RWPE2 (cell line): Measurements from ENCODE around the gene ARID3A.
A peak's percentile ranks its signal among the peaks of the same experiment; 100 is the strongest.

Experiments
- ATAC-seq: fragments of 200-7000 bp; cut with Tn5 transposase; 3 replicates; pipeline ENCODE4 v1.9.1; 2021; ENCODE audit warnings: low read depth
- DNase-seq: peaks from one replicate; pipeline ENCODE4 v3.0.0-alpha.2; 2020; ENCODE audit warnings: low spot score
- H3K27ac ChIP-seq: fragments of 450-650 bp; 2 replicates; pipeline ENCODE4 v1.5.1; 2017; ENCODE audit warnings: mild to moderate bottlenecking; ENCODE audit not compliant: poor library complexity, severe bottlenecking
- H3K27me3 ChIP-seq: fragments of 250-450 bp; sonication (Bioruptor Pico); 2 replicates; pipeline ENCODE4 v1.5.1; 2021; ENCODE audit warnings: mild to moderate bottlenecking, moderate library complexity; ENCODE audit not compliant: insufficient read depth, poor library complexity, severe bottlenecking
- H3K36me3 ChIP-seq: fragments of 250-450 bp; sonication (Bioruptor Pico); 2 replicates; pipeline ENCODE4 v1.5.1; 2020; ENCODE audit warnings: low read depth, mild to moderate bottlenecking, moderate library complexity
- H3K4me1 ChIP-seq: fragments of 250-450 bp; sonication (Bioruptor Pico); 2 replicates; pipeline ENCODE4 v1.5.1; 2021; ENCODE audit warnings: mild to moderate bottlenecking, moderate library complexity; ENCODE audit not compliant: insufficient read depth, poor library complexity, severe bottlenecking
- H3K4me3 ChIP-seq: fragments of 250-450 bp; sonication (Bioruptor Pico); 2 replicates; pipeline ENCODE4 v1.5.1; 2021; ENCODE audit warnings: mild to moderate bottlenecking, moderate library complexity; ENCODE audit not compliant: severe bottlenecking
- H3K9me3 ChIP-seq: fragments of 250-450 bp; sonication (Bioruptor Pico); 2 replicates; pipeline ENCODE4 v1.5.1; 2021; ENCODE audit warnings: mild to moderate bottlenecking, moderate library complexity; ENCODE audit not compliant: severe bottlenecking
- CTCF ChIP-seq: fragments of 450-650 bp; IDR thresholded peaks from one replicate; pipeline ENCODE4 v1.5.1; 2017; ENCODE audit warnings: mild to moderate bottlenecking, moderate library complexity; ENCODE audit not compliant: poor library complexity, severe bottlenecking

The ARID3A gene

GRCh38 chr19:907183-907853, 18.5 kb upstream of the ARID3A start:
- H3K27ac ChIP-seq: no peak overlapping the region
- H3K27me3 ChIP-seq: no peaks in the 10 kb centered on the region
- ATAC-seq (no peak), DNase-seq (no peak)
- H3K9me3 ChIP-seq: no peaks in the 10 kb centered on the region
- TF ChIP-seq CTCF: no peak
- peaks cover 10% of the 10 kb centered on the region for H3K4me1 ChIP-seq
- no peak overlapping the region for H3K4me3 ChIP-seq
- peaks cover 27% of the 10 kb centered on the region for H3K36me3 ChIP-seq

- H3K4me1 ChIP-seq: peaks cover 10% of the 10 kb centered on the region
- no peak for DNase-seq
- H3K27ac ChIP-seq: peak overlapping the region; percentile 69
- H3K27me3 ChIP-seq: no peaks in the 10 kb centered on the region
- TF ChIP-seq CTCF: no peak
- H3K4me3 ChIP-seq: no peak overlapping the region
- no peak for ATAC-seq
- H3K9me3 ChIP-seq: no peaks in the 10 kb centered on the region
- H3K36me3 ChIP-seq: peaks cover 21% of the 10 kb centered on the region
Observed at GRCh38 chr19:911197-912033, 14.4 kb upstream of the ARID3A start.

GRCh38 chr19:912181-913079, 13.4 kb upstream of the ARID3A start:
- ATAC-seq (peak; percentile 13; the same call in 1 of the 3 replicates), DNase-seq (peak; percentile 49)
- H3K27ac ChIP-seq: peak overlapping the region; percentile 69
- H3K9me3 ChIP-seq: no peaks in the 10 kb centered on the region
- H3K4me1 ChIP-seq: peaks cover 10% of the 10 kb centered on the region
- H3K36me3 ChIP-seq: peaks cover 21% of the 10 kb centered on the region
- TF ChIP-seq CTCF: no peak
- H3K27me3 ChIP-seq: peaks cover 5% of the 10 kb centered on the region
- peak overlapping the region; percentile 72 for H3K4me3 ChIP-seq

- peak within 1 kb of the TSS; percentile 72 for H3K4me3 ChIP-seq
- peaks cover 10% of the 10 kb centered on the region for H3K4me1 ChIP-seq
- peak; percentile 54; the same call in 2 of the 3 replicates for ATAC-seq
- H3K9me3 ChIP-seq: no peaks in the 10 kb centered on the region
- peaks cover 12% of the 10 kb centered on the region for H3K27me3 ChIP-seq
- H3K36me3 ChIP-seq: peaks cover 16% of the 10 kb centered on the region
- no peak for TF ChIP-seq CTCF
- H3K27ac ChIP-seq: peak within 1 kb of the TSS; percentile 69
- DNase-seq: peak; percentile 36
Observed at GRCh38 chr19:913080-913748, 12.6 kb upstream of the ARID3A start, which contains the start of gene R3HDM4. Gene R3HDM4, minus strand, starts transcription at chr19:913219. Its CDS starts 62 bp downstream, at chr19:913157.
